HepG2 (cell line): ENCODE measurements around the gene BANK1. TPM values are rescaled to one million over a fixed set of nuclear protein-coding genes. Genes with fewer than 3 reads are reported as not detected.

Source experiments
- ATAC-seq: fragments of 200-7000 bp; cut with Tn5 transposase; 3 replicates; pipeline ENCODE4 v1.9.1; 2020; ENCODE audit warnings: mild to moderate bottlenecking, moderate library complexity
- BruUV-seq: library from RNA; stranded (reverse); fragments of 400-500 nt; replicated peaks from 2 replicates; lab custom pipeline; 2021; lab: Mats Ljungman, UMichigan
- CTCF ChIA-PET: fragments of 300-600 bp; formaldehyde crosslinking; extraction: SDS; loops from one replicate; lab custom pipeline; 2021; ENCODE audit warnings: low total read pairs, inconsistent platforms, low intra/inter-chr PET ratio; lab: Yijun Ruan, JAX
- POLR2A ChIA-PET: fragments of 350-600 bp; sonication (Branson Sonifier 250); formaldehyde crosslinking; loops from one replicate; lab custom pipeline; 2020; ENCODE audit warnings: antibody characterized with exemption, inconsistent platforms; lab: Yijun Ruan, JAX
- DNase-seq: peaks from one replicate; pipeline ENCODE4 v3.0.0-alpha.2; 2015; ENCODE audit warnings: low spot score
- FAIRE-seq: peaks from 3 replicates; lab custom pipeline; 2011; peaks lifted over from hg19 to GRCh38; lab: Jason Lieb, UNC
- H2AFZ ChIP-seq: one replicate; pipeline ENCODE4 v1.6.1; 2011; ENCODE audit warnings: low read length, inconsistent platforms
- H3K27ac ChIP-seq: fragments of 300-600 bp; 3 replicates; pipeline ENCODE4 v1.8.0; 2011; ENCODE audit warnings: mixed run types, mild to moderate bottlenecking, mixed read lengths, low read length, inconsistent platforms; ENCODE audit not compliant: insufficient read depth; ENCODE audit errors: extremely low read length
- H3K27me3 ChIP-seq, 2 experiments: fragments of 200-600 bp in 1 of 2; 2 replicates in 1 of 2; 3 replicates in 1 of 2; pipeline versions ENCODE4 v1.6.0 to v1.8.0; 2011; ENCODE audit warnings: low read length in 2 of 2, mild to moderate bottlenecking in 2 of 2, moderate library complexity in 2 of 2, inconsistent platforms in 1 of 2; ENCODE audit not compliant: insufficient read depth in 2 of 2, control insufficient read depth in 1 of 2
- H3K36me3 ChIP-seq, 2 experiments: fragments of 200-600 bp in 1 of 2; replicated peaks in 1 of 2; 2 replicates in 1 of 2; 3 replicates in 1 of 2; pipeline versions ENCODE4 v1.5.1 to v1.8.0; 2011; ENCODE audit warnings: low read length in 2 of 2, inconsistent platforms in 1 of 2; ENCODE audit not compliant: insufficient read depth in 2 of 2, control insufficient read depth in 1 of 2
- H3K4me1 ChIP-seq: 2 replicates; pipeline ENCODE4 v1.5.1; 2012; ENCODE audit warnings: low read length, inconsistent platforms; ENCODE audit not compliant: insufficient read depth
- H3K4me2 ChIP-seq: 2 replicates; pipeline ENCODE4 v1.6.0; 2011; ENCODE audit warnings: low read depth, low read length, inconsistent platforms
- H3K4me3 ChIP-seq, 3 experiments: fragments of 200-600 bp in 1 of 3; sonication (generic), shearing (Covaris generic) in 1 of 3; replicated peaks in 1 of 3; 2 replicates each; pipeline ENCODE4 v1.5.1; 2011 to 2016; ENCODE audit warnings: low read length in 3 of 3, inconsistent platforms in 2 of 3, low read depth in 2 of 3, mild to moderate bottlenecking in 2 of 3, control low read depth in 1 of 3, mixed read lengths in 1 of 3; ENCODE audit not compliant: insufficient read depth in 1 of 3
- H3K79me2 ChIP-seq: one replicate; pipeline ENCODE4 v1.6.1; 2011; ENCODE audit warnings: low read length, inconsistent platforms; ENCODE audit not compliant: insufficient read depth
- H3K9ac ChIP-seq: 2 replicates; pipeline ENCODE4 v1.6.0; 2011; ENCODE audit warnings: mild to moderate bottlenecking, low read depth, low read length, inconsistent platforms; ENCODE audit not compliant: insufficient read depth
- H3K9me3 ChIP-seq: 2 replicates; pipeline ENCODE4 v1.5.1; 2012; ENCODE audit warnings: mild to moderate bottlenecking, low read length
- H4K20me1 ChIP-seq: 2 replicates; pipeline ENCODE4 v1.6.0; 2011; ENCODE audit warnings: inconsistent platforms, mild to moderate bottlenecking, low read length, moderate library complexity; ENCODE audit not compliant: insufficient read depth
- GABPA ChIP-seq, 2 experiments: IDR thresholded peaks; 2 replicates each; pipeline ENCODE4 v1.6.1; 2011 to 2016; ENCODE audit warnings: low read depth in 2 of 2, low read length in 1 of 2, missing biosample characterization in 1 of 2, missing genetic modification characterization in 1 of 2
- GATAD2A ChIP-seq: IDR thresholded peaks from 2 replicates; pipeline ENCODE4 v1.6.1; 2016
- JDP2 ChIP-seq: sonication (generic); formaldehyde crosslinking; IDR thresholded peaks from 2 replicates; pipeline ENCODE4 v1.8.1; 2022; ENCODE audit warnings: missing genetic modification reagents, borderline replicate concordance
- KLF6 ChIP-seq: IDR thresholded peaks from 2 replicates; pipeline ENCODE4 v1.8.0; 2016; ENCODE audit warnings: missing biosample characterization, missing genetic modification reagents
- MTA1 ChIP-seq: sonication (generic); formaldehyde crosslinking; IDR thresholded peaks from 2 replicates; pipeline ENCODE4 v1.4.0; 2020; ENCODE audit warnings: missing genetic modification reagents, mild to moderate bottlenecking, borderline replicate concordance
- SATB2 ChIP-seq: sonication (generic); formaldehyde crosslinking; IDR thresholded peaks from 2 replicates; pipeline ENCODE4 v1.5.0; 2020; ENCODE audit warnings: missing genetic modification reagents
- ZNF136 ChIP-seq: sonication (generic); formaldehyde crosslinking; IDR thresholded peaks from 2 replicates; pipeline ENCODE4 v1.8.1; 2022; ENCODE audit warnings: low read depth, mild to moderate bottlenecking, moderate library complexity, missing genetic modification reagents
- ZNF17 ChIP-seq: sonication (generic); formaldehyde crosslinking; IDR thresholded peaks from 2 replicates; pipeline ENCODE4 v1.5.0; 2020; ENCODE audit warnings: mild to moderate bottlenecking, missing genetic modification reagents
- ZNF207 ChIP-seq: fragments of 450-650 bp; IDR thresholded peaks from 2 replicates; pipeline ENCODE4 v1.6.1; 2016; ENCODE audit warnings: antibody characterized with exemption, borderline replicate concordance
- ZNF253 ChIP-seq: sonication (generic); formaldehyde crosslinking; IDR thresholded peaks from 2 replicates; pipeline ENCODE4 v1.8.0; 2022; ENCODE audit warnings: mild to moderate bottlenecking, missing genetic modification reagents, borderline replicate concordance
- ZNF468 ChIP-seq: sonication (generic); formaldehyde crosslinking; IDR thresholded peaks from 2 replicates; pipeline ENCODE4 v1.8.0; 2022; ENCODE audit warnings: mild to moderate bottlenecking, moderate library complexity, missing genetic modification reagents
- ZNF496 ChIP-seq: sonication (generic); formaldehyde crosslinking; IDR thresholded peaks from 2 replicates; pipeline ENCODE4 v1.8.1; 2023; ENCODE audit warnings: mild to moderate bottlenecking, moderate library complexity, missing genetic modification reagents; ENCODE audit not compliant: insufficient replicate concordance
- ZNF564 ChIP-seq: sonication (generic); formaldehyde crosslinking; IDR thresholded peaks from 2 replicates; pipeline ENCODE4 v1.8.1; 2023; ENCODE audit warnings: mild to moderate bottlenecking, missing genetic modification reagents
- ZNF652 ChIP-seq: IDR thresholded peaks from 2 replicates; pipeline ENCODE4 v1.6.1; 2016; ENCODE audit warnings: low read depth, borderline replicate concordance
- ZNF670 ChIP-seq: sonication (generic); formaldehyde crosslinking; IDR thresholded peaks from 2 replicates; pipeline ENCODE4 v1.8.0; 2022; ENCODE audit warnings: mild to moderate bottlenecking, missing genetic modification reagents, borderline replicate concordance
- ZNF781 ChIP-seq: sonication (generic); formaldehyde crosslinking; IDR thresholded peaks from 2 replicates; pipeline ENCODE4 v1.5.1; 2020; ENCODE audit warnings: borderline replicate concordance, mild to moderate bottlenecking, missing genetic modification reagents; ENCODE audit errors: not compliant biosample characterization
- WGBS: methylation state at CpG from one replicate; pipeline ENCODE4 v1.1.6; 2017; ENCODE audit warnings: low lambda C conversion rate; 5-methylcytosine and 5-hydroxymethylcytosine counted together
- in situ Hi-C: cut with HindIII; loops from 2 replicates; pipeline ENCODE4 v1.10.0; 2017; ENCODE audit warnings: low pct_unique_long_range_greater_than_20kb; ENCODE audit not compliant: extremely low pct_ligation_motif_present
- intact Hi-C: fragments of 100-400 bp; cut with micrococcal nuclease; formaldehyde crosslinking; loops from one replicate; pipeline ENCODE4 v1.10.0; 2022; ENCODE audit not compliant: unreplicated experiment
- polyA plus RNA-seq, 8 experiments: library from polyadenylated mRNA; depleted of rRNA in 3 of 8; stranded (reverse) in 7 of 8; unstranded in 1 of 8; fragments of >200 nt; fragmentation: Illumina TruSeq in 4 of 8; extraction: Trizol in 4 of 8; gene quantifications; 2 replicates each; pipeline versions ENCODE4 v1.2.1 to v1.2.3, GENCODE V29; 2011 to 2016; ENCODE audit warnings: low read depth in 4 of 8, missing spikeins in 1 of 8, mixed read lengths in 1 of 8; ENCODE audit not compliant: insufficient read depth in 1 of 8
- total RNA-seq, 5 experiments: library from RNA; depleted of rRNA; stranded (reverse); fragments of >200 nt; fragmentation: Illumina TruSeq; extraction: Trizol; gene quantifications; 2 replicates each; pipeline ENCODE4 v1.2.3, GENCODE V29; 2016; ENCODE audit warnings: low read depth in 1 of 5
- TF ChIP-seq, protein P1 (sequence below): sonication (generic); formaldehyde crosslinking; IDR thresholded peaks from 2 replicates; pipeline ENCODE4 v1.9.0; 2021; ENCODE audit warnings: missing genetic modification reagents, borderline replicate concordance
- TF ChIP-seq, protein P2 (sequence below): sonication (generic); formaldehyde crosslinking; IDR thresholded peaks from 2 replicates; pipeline ENCODE4 v1.8.0; 2022; ENCODE audit warnings: missing genetic modification reagents, mild to moderate bottlenecking, moderate library complexity, borderline replicate concordance
- TF ChIP-seq, protein P3 (sequence below): sonication (generic); formaldehyde crosslinking; IDR thresholded peaks from 2 replicates; pipeline ENCODE4 v1.4.0; 2020; ENCODE audit warnings: missing genetic modification reagents, borderline replicate concordance

BANK1 gene
- total and polyA plus RNA-seq, 2 of the 13 experiments (the other 11 are each of a cell fraction or from before 2014, with no cell fraction given) = 0.15 TPM; not detected in 1

DNA sequence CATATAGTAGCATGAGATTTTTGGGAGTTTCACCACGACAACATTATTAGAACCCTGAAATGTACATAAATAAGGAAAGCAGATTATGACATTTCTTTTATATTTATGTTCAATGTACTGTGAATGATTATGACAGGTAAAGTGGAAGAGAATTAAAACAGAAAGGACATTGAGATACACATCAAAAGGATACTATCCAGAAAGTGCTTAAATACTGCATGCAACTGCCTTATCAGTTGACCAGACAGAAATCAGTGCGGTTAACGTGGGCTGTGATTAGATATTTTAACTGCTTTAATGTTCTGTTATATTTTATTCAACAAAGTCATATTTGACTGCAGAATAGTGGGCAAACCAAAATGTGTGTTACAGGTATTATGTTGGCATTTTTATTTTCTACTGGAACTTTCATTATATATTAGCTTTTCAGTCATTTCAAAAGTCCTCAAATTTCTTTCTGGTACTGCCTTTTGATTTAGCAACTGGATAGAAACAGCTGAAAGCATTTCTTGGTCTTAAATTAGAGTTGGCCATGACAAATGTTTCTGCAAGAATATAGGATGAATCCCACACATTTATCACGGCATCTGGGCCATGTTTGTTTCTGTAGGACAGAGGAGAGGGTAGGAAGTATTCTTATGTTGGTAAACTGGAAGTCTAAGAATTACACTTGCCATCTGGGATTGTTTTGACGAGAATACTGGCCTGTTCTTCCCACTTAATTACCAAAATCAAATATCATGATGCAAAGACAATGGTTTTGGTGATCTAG, 299.5 kb downstream of the BANK1 start:
- H3K27ac ChIP-seq = no peak overlapping the region
- H3K4me3 ChIP-seq = no peak overlapping the region
- intact Hi-C loops = no loop called here
- BruUV-seq = no TSS peak
- FAIRE-seq (no peak), DNase-seq (no peak), ATAC-seq (no peak)
- H3K4me2 ChIP-seq = no peak overlapping the region
- H2AFZ ChIP-seq = no peak overlapping the region
- ChIA-PET CTCF (no interaction called here), POLR2A (no interaction called here)
- H4K20me1 ChIP-seq = no peaks in the 10 kb centered on the region
- no peaks in the 10 kb centered on the region for H3K27me3 ChIP-seq
- 3% methylated on average over 5 of the region's 5 CpGs for WGBS
- no peak overlapping the region for H3K9ac ChIP-seq
- in situ Hi-C loops = no loop called here
- no peaks in the 10 kb centered on the region for H3K9me3 ChIP-seq
- no peaks in the 10 kb centered on the region for H3K4me1 ChIP-seq
- no peaks in the 10 kb centered on the region for H3K36me3 ChIP-seq
- TF ChIP-seq ZNF564 (CRISPR knock-in tag) (no peak), ZNF17 (CRISPR knock-in tag) (no peak), ZNF781 (no peak), ZNF136 (CRISPR knock-in tag) (no peak), ZNF496 (CRISPR knock-in tag) (no peak), KLF6 (no peak), MTA1 (CRISPR knock-in tag) (no peak), GABPA (IDR thresholded peaks at IDR 0.05; ENCODE audit: low read depth, low read length) (no peak), GABPA (CRISPR knock-in tag; IDR thresholded peaks at IDR 0.05; ENCODE audit: low read depth) (no peak), ZNF468 (CRISPR knock-in tag) (no peak), SATB2 (CRISPR knock-in tag) (no peak), ZNF652 (CRISPR knock-in tag) (no peak), ZNF253 (CRISPR knock-in tag) (no peak), GATAD2A (CRISPR knock-in tag) (no peak), ZNF207 (no peak), JDP2 (CRISPR knock-in tag) (no peak), ZNF670 (no peak)
- TF ChIP-seq, protein P1, sequence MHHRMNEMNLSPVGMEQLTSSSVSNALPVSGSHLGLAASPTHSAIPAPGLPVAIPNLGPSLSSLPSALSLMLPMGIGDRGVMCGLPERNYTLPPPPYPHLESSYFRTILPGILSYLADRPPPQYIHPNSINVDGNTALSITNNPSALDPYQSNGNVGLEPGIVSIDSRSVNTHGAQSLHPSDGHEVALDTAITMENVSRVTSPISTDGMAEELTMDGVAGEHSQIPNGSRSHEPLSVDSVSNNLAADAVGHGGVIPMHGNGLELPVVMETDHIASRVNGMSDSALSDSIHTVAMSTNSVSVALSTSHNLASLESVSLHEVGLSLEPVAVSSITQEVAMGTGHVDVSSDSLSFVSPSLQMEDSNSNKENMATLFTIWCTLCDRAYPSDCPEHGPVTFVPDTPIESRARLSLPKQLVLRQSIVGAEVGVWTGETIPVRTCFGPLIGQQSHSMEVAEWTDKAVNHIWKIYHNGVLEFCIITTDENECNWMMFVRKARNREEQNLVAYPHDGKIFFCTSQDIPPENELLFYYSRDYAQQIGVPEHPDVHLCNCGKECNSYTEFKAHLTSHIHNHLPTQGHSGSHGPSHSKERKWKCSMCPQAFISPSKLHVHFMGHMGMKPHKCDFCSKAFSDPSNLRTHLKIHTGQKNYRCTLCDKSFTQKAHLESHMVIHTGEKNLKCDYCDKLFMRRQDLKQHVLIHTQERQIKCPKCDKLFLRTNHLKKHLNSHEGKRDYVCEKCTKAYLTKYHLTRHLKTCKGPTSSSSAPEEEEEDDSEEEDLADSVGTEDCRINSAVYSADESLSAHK (CRISPR knock-in tag) = no peak
- TF ChIP-seq, protein P2, sequence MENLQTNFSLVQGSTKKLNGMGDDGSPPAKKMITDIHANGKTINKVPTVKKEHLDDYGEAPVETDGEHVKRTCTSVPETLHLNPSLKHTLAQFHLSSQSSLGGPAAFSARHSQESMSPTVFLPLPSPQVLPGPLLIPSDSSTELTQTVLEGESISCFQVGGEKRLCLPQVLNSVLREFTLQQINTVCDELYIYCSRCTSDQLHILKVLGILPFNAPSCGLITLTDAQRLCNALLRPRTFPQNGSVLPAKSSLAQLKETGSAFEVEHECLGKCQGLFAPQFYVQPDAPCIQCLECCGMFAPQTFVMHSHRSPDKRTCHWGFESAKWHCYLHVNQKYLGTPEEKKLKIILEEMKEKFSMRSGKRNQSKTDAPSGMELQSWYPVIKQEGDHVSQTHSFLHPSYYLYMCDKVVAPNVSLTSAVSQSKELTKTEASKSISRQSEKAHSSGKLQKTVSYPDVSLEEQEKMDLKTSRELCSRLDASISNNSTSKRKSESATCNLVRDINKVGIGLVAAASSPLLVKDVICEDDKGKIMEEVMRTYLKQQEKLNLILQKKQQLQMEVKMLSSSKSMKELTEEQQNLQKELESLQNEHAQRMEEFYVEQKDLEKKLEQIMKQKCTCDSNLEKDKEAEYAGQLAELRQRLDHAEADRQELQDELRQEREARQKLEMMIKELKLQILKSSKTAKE (CRISPR knock-in tag) = no peak
- TF ChIP-seq, protein P3, sequence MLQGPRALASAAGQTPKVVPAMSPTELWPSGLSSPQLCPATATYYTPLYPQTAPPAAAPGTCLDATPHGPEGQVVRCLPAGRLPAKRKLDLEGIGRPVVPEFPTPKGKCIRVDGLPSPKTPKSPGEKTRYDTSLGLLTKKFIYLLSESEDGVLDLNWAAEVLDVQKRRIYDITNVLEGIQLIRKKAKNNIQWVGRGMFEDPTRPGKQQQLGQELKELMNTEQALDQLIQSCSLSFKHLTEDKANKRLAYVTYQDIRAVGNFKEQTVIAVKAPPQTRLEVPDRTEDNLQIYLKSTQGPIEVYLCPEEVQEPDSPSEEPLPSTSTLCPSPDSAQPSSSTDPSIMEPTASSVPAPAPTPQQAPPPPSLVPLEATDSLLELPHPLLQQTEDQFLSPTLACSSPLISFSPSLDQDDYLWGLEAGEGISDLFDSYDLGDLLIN (CRISPR knock-in tag) = no peak
- no peaks in the 10 kb centered on the region for H3K79me2 ChIP-seq
